NCI-H187 (cell line): ENCODE data around the gene RNF180.
A peak's percentile ranks its signal among the peaks of the same experiment; 100 is the strongest.
"Not testable (repeated sequence)": the region's sequence is repeated elsewhere in the genome, so short reads cannot be mapped to it uniquely, and the experiment has no call there.

ENCODE experiments used
- DNase-seq, 2 experiments: peaks; one replicate each; lab custom pipeline; 2025; lab: John Stamatoyannopoulos, UW

The RNF180 gene

DNA sequence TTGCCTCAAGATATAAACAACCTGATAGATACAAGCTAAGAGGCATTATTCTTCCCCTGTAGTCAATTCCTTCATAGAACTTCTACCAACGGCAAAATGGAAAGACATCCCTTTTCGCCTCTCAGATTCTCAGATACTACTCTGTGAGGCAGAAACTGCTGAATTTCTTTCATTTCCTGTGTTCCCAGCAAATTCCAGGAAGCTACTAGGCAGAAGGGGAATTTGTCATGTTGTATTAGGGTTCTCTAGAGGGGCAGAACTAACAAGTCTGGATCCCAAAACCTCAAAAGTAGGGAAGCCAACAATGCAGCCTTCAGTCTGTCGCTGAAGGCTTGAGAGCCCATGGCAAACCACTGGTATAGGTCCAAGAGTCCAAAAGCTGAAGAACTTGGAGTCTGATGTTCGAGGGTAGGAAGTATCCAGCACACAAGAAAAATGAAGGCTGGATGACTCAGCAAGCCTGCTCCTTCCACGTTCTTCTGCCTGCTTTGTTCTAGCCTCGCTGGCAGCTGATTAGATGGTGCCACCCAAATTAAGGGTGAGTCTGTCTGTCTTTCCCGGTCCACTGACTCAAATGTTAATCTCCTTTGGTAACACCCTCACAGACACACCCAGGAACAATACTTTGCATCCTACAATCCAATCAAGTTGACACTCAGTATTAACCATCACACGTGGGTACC lies 15.2 kb downstream of the RNF180 start:
- no peak for DNase-seq

DNA sequence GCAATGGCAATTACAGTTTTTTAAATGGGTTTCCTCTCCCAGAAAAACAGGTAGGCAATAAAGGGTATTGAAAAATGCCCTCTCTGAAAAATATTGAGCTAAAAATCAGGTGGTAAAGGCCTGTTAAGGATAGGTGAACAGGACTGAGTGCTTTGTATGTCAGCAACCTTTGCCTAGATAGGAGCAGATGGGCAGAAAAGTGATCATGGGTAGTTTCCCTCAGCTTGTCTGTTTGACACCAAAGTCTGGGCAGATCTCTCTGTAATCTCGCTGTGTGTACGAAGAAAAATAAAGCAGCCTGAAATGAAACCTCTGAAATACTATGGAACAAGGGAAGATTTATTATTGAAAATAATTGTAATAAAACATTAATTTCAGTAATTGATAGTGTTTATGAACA lies 15.8 kb downstream of the RNF180 start:
- DNase-seq, result no peak

DNA sequence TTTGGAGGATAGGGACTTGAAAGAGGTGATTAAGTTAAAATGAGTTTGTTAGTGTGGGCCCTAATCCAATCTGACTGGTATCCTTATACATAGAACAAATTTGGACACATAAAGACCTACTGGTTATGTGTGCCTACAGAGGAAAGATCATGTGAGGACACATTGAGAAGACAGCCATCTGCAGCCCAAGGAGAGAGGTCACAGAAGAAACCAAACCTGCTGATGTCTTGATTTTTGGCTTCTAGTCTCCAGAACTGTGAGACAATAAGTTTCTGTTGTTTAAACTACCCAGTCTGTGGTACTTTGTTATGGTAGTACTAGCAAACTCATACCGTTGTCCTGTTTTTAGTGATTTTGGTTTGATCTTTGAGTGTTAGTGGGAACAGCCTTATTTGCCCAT lies 18.3 kb downstream of the RNF180 start:
- no peak for DNase-seq

DNA sequence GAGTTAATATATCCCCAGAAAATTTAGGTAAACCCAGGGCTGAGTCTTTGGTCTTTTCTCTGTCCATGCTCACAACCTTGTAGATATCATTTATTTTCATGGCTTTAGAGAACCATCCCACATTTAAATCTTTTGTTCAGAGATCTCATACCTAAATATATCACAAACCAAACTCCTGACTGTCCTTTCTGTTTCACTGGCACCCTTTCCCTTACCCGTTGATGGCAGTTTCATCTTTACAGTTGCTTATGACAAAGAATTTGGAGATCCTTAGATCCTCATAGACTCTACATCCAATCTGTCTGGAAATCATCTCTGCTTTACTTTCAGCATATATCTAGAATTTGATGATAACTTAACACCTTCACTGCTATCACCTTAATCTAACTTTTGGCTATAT lies 19.2 kb downstream of the RNF180 start:
- no peak for DNase-seq

DNA sequence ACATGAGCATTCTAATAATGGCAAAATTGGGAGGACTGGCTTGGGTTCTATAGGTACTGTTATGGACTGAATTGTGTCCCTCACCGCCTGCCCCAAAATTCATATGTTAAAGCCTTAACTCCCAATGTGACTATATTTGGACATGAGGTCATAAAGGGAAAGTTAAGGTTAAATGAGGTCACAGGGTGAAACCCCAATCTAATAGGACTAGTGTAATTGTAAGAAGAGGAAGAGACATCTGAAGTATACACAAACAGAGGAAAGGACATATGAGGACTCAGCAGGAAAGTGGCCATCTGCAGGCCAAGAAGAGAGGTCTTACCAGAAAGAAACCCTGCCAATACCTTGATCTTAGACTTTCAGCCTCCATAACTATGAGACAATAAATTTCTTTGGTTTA lies 23.1 kb downstream of the RNF180 start:
- DNase-seq, result no peak

DNA sequence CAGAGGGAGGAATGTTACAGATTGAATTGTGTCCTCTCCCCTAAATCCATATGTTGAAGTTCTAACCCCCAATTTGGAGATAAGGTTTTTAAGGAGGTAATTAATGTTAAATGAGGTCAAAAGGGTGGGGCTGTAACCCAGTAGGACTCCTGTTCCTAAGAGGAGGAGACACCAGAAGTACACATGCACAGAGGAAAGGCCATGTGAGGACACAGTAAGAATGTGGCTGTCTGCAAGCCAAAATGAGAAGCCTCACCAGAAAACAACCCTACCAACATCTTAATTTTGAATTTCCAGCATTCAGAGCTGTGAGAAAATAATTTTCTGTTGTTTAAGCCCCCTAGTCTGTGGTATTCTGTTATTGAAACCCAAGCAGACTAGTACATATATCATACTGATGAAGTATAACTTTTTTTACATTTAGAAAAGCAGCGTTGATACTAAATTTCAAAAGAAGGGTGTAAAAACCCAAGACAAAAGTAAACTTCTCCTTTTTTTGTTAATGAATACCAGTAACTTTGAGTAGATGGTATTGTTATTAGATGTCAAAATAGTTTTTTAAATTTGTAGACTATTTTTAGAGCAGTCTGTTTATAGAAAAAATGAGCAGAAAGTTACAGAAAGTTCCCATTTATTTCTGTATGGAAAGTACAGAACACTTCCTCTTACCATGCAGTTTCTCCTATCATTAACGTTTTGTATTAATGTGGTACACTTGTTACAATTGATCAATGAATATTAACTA lies 25.1 kb downstream of the RNF180 start:
- DNase-seq, result no peak

DNA sequence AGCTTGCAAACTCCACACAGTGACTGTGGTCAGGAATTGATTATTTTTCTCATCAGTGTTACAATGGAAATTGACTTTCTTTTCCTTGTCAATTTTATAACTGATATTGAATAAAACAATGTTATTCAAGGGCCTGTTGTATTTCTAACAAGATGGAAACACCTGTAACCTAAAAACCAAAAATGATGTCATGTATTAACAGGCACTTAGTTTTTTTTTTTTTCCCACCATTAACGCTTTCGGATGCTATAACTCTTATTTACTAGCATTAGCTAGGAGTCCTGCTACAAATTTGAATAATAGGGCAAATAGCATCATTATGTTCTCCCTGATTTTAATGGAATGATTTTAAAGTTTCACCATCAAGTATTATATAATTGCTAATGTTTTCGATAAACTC lies 30.3 kb downstream of the RNF180 start:
- no peak for DNase-seq

DNA sequence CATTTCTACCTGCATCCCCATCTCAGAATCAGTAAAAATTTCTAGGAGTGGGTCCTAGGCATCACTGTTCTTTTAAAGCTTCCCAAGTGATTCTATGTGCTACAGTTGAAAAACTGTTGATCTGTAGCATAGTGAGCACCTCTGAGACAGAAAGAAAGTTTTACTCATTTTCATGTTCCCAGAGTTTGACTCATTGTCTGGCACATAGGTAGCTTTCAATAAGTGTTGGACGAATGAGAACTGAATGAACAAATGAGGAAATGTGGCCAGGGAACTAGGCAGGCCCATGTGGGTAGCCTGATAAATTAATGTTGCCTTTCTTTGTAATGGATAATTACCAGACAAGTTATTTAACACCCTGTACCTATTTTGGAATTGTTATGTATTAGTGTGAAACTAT lies 33.8 kb downstream of the RNF180 start:
- no peak for DNase-seq

DNA sequence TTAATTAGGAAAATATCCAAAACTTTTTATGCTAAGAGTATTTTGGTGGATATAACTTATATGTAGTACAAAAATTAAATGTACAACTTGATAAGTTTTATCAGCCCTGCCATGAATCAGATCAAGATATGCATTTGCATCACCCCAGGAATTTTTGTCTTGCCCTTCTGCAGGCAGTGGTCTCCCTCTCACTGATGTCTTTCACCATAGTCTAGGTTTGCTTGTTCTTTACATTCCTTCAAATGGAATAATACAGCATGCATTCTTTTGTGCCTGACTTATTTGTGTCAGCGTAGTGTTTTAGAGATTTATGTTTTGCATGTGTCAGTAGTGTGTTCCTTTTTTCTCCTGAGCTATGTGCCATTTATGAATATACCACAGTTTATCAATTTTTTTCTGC lies 36.4 kb downstream of the RNF180 start:
- no peak for DNase-seq

DNA sequence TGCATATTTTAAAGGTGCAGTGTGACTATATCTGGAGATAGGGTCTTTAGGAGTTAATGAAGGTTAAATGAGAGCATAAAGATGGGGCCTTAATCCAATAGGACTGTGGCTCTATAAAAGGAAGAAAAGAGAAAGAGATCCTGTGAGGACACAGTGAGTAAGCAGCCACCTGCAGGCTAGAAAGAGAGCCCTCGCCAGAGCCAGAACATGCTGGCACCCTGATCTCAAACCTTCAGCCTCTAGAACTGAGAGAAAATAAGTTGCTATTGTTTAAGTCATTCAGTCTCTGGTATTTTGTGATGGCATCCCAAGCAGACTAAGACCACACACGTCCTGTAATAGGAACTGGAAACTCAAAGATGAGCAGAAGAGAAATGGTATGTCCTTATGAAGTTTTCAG lies 41.0 kb downstream of the RNF180 start:
- DNase-seq, result no peak

DNA sequence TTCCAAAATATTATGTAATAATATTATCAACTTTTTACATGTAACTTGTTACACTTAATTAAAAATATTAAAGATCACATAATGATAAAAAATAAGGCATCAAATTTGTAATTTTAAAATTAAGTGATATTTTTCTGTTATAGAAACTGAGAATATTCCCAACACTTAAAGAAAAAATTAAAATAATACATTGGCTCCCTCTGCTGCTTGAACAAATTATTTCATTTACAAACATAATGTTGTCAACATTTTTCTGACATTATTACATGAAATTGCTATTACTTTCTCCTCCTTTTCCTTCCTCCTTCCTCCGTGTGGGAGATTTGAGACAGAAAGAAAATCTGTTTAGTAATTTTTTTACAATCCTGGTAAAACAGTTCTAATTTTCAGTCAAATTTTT lies 42.3 kb downstream of the RNF180 start:
- no peak for DNase-seq

DNA sequence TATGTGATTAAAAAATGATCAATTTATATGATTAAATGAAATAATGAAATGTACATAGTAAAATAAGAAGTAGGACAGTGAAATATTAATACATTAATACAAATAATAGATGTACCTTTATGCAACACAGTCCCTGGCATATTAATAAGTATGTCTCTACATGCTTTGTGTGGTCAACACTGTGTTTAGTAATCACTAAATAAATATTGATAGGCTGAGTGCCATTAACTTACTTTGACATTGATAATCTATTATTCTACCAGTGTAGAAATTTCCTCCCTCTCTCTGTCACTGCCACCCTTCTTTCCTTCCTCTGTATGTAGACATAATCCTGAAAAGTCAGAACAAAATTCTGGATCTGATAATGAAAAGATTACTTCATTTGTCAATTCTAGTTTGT lies 43.7 kb downstream of the RNF180 start:
- DNase-seq, result no peak

DNA sequence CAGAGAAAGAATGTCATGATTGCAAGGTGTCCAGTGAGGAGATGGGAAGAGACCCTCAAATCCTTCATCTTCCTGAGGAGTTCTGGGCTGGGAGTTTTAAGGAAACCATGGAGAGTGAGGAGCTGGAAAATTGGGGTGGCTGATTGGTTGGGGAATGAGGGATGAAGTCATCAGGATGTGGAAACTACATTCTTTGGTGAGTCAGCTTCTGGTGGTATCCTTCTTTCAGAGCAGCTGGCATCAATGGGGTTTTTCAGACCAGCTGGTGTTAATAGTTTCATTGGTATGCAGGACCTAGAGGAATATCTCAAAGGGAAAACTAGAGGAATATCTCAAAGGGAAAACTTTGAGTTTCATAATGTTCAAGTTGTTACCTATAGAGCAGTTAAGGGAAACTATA lies 45.2 kb downstream of the RNF180 start:
- no peak for DNase-seq

DNA sequence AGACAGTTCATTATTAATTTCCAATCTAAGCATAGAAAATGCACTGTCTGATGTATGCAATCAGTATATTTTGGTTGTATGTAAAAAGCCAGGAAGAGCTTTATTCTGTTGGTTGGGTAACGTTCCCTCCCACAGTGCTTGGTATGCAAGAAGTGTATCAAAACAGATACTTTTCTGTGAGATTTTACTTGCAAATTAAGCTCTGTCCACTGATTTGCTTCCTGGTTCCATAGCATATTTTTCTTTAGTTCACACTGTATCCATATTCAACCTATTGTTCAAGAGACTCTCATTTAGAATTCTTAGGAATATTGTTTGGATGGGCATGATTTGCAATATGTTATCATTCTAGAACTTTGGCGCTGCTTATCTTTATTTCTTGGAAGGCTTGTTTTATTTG lies 47.4 kb downstream of the RNF180 start:
- DNase-seq, result no peak

DNA sequence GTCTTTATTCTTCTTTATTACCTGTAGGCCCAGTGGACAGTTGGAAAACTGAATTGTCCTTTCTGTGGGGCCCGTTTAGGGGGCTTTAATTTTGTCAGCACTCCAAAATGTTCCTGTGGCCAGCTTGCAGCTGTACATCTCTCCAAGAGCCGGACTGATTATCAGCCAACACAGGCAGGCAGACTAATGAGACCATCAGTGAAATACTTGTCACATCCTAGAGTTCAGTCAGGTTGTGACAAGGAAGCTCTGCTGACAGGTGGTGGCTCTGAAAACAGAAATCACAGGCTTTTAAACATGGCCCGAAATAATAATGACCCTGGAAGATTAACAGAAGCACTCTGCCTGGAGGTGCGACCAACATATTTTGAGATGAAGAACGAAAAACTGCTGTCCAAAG lies 47.9 kb downstream of the RNF180 start:
- DNase-seq, result no peak

DNA sequence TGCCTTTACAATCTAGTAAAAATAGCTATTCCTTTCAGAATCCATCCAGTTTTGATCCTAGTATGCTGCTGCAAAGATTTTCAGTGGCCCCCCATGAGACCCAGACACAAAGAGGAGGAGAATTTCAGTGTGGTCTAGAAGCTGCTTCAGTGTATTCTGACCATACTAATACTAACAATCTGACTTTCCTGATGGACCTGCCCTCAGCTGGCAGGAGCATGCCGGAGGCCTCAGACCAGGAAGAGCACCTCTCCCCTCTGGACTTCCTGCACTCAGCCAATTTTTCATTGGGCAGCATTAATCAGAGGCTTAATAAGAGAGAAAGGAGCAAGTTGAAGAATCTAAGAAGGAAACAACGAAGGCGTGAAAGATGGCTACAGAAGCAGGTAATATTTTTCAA lies 48.5 kb downstream of the RNF180 start:
- no peak for DNase-seq

DNA sequence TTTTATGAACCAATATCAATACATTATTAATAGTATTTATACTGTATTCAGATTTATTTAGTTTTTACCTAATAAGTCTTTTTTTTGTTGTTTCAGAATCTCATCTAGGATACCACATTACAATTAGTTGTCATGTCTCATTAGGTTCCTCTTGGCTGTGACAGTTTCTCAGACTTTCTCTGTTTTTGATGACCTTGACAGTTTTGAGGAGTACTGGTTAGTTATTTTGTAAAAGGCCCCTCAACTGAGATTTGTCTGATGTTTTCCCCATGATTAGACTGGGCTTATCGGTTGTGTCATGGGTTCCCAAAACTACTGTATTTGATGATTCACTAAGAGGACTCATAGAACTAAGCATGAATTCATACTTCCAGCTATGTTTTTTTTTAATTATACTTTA lies 56.3 kb downstream of the RNF180 start:
- no peak for DNase-seq

DNA sequence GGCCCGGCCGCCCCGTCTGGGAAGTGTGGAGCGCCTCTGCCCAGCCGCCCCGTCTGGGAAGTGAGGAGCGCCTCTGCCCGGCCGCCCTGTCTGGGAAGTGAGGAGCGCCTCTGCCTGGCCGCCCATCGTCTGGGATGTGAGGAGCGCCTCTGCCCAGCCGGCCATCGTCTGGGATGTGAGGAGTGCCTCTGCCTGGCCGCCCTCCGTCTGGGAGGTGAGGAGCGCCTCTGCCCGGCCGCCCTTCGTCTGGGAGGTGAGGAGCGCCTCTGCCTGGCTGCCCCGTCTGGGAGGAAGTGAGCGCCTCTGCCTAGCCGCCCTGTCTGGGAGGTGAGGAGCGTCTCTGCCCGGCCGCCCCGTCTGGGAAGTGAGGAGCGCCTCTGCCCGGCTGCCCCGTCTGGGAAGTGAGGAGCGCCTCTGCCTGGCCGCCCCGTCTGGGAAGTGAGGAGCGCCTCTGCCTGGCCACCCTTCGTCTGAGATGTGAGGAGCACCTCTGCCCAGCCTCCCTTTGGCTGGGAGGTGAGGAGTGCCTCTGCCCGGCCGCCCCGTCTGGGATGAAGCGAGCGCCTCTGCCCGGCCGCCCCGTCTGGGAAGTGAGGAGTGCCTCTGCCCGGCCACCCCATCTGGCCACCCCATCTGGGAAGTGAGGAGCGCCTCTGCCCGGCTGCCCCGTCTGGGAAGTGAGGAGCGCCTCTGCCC lies 59.8 kb downstream of the RNF180 start:
- not testable (repeated sequence) for DNase-seq

DNA sequence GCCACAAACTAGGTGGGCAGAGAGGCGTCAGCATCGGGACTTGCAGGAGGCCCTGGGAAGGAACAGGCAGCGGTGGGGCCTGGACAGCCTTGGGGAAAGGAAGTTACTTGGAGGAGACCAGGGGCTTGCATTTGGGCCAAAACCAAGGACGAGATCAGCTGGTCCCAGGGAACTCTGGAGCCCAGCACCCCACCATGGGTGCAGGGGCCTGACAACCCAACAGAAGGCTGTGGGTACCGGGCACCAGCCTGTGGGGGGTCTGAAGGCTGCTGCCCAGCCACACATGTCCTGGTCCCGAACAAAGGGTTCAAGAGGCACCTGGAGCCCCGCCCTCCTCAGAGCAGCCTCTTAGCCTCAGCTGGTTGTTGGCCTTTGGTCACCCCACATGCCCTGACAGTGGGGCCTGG lies 61.5 kb downstream of the RNF180 start:
- DNase-seq, result not testable (repeated sequence)

DNA sequence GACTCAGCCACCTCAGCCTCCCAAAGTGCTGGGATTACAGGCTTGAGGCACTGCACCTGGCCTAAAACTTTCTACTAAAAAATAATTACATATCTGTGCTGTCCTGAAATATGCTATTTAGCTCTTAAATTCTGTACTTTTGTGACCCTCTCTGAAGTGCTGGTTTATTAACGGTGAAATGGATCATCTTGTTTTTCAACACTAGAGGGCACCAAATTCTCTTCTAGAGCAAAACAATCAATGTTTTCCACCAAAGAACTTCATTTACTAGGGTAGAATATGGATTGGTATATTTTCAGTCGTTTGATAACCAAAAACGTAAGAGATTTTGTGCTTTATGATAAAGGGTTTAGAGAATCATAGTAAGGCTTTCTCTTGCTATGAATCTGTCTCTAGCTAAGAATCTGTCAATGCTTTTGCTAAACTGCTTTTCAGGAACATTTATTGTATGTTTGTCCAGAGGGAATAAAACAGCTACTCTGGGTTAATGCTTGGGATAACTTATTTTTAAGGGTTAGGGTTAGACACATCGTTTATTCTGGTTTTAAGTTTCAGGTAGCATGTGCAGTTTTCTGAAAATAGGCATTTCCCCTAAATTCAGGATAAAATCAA lies 63.6 kb downstream of the RNF180 start:
- peak in 1 of 2 experiments; percentile 39 for DNase-seq

DNA sequence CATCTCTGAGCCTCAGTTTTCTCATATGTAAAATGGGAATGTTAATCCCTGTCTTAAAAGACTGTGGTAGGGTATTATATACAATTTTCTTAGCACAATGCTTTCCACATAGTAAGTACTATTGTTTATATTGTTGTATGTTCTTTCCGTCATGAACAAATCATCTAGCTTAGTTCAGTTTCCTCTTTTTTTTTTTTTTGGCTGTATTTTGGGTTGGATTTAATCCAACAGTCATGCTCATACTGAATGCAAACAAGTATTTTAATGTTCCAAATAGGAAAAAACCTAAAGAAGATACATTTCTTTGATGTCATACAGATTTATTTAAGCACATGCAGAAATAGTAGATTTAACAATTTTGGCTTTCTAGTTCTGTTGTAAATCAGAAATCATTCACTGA lies 95.1 kb downstream of the RNF180 start:
- DNase-seq, result no peak

DNA sequence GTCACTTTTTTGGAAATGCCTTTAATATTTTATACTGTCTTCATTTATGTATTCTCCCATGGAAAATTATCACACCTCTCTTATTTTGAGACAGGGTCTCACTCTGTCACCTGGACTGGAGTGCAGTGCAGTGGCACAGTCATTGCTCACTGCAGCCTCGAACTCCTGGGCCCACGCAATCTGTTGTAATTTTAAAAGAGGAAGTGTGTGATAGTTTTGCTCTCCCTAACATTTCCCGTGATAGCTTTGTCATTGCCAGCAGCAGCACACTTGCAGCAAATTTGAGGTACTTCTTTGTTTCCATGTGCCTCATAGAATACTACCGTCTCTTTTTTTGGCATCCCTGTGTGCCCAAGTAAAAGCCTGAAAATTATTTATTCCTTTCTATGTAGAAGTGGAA lies 103.5 kb downstream of the RNF180 start:
- no peak for DNase-seq

DNA sequence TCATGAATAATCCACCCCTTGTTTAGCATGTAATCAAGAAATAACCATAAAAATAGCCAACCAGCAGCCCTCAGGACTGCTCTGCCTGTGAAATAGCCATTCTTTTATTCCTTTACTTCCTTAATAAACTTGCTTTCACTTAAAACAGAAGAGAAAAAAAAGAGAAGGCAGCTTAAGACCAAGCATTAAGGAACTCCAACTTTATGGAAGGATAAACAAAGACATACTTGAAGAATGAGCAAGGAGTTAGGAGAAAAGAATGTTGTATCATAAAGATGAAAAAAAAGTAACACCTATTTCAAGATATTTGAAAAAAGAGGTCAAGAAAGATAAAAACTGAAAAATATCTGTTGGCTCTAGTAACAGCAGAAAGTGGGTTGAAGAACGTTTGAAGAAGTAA lies 107.6 kb downstream of the RNF180 start:
- no peak for DNase-seq
